ENCODE data around the gene FTO. TPM values are rescaled to one million over a fixed set of nuclear protein-coding genes. Genes with fewer than 3 reads are reported as not detected.

FTO gene
- polyA plus RNA-seq, 1 donor from 2014 or later = 80.1 TPM

GRCh38 chr16:53803998-53804397 lies 100.0 kb downstream of the FTO start:
- Histone ChIP-seq H3K27ac (ENCODE audit: low read length) (no peak overlapping the region), H3K4me3 (ENCODE audit: low read length) (no peak overlapping the region), H3K9ac (ENCODE audit: low read length) (no peak overlapping the region), H2AFZ (ENCODE audit: low read depth, low read length) (no peak overlapping the region), H3K79me2 (replicated peaks; ENCODE audit: insufficient read depth, low read length) (peaks cover 12% of the 10 kb centered on the region), H3K9me3 (ENCODE audit: low read length) (no peaks in the 10 kb centered on the region), H4K20me1 (ENCODE audit: insufficient read depth) (no peaks in the 10 kb centered on the region), H3F3A (ENCODE audit: insufficient read depth, low read length, poor library complexity, severe bottlenecking) (no peaks in the 10 kb centered on the region), H3K4me2 (ENCODE audit: low read length) (no peak overlapping the region), H3K27me3 (ENCODE audit: insufficient read depth, low read depth, low read length) (no peaks in the 10 kb centered on the region), H3K9me2 (ENCODE audit: insufficient read depth, low read length) (no peaks in the 10 kb centered on the region), H3K36me3 (ENCODE audit: insufficient read depth, low read length) (no peaks in the 10 kb centered on the region)
- TF ChIP-seq MXI1 (conservative IDR thresholded peaks at IDR 0.05; ENCODE audit: poor library complexity, severe bottlenecking) = no peak
- no peak for TF ChIP-seq SMC3 (conservative IDR thresholded peaks at IDR 0.05; ENCODE audit: poor library complexity)
- TF ChIP-seq, protein P1, sequence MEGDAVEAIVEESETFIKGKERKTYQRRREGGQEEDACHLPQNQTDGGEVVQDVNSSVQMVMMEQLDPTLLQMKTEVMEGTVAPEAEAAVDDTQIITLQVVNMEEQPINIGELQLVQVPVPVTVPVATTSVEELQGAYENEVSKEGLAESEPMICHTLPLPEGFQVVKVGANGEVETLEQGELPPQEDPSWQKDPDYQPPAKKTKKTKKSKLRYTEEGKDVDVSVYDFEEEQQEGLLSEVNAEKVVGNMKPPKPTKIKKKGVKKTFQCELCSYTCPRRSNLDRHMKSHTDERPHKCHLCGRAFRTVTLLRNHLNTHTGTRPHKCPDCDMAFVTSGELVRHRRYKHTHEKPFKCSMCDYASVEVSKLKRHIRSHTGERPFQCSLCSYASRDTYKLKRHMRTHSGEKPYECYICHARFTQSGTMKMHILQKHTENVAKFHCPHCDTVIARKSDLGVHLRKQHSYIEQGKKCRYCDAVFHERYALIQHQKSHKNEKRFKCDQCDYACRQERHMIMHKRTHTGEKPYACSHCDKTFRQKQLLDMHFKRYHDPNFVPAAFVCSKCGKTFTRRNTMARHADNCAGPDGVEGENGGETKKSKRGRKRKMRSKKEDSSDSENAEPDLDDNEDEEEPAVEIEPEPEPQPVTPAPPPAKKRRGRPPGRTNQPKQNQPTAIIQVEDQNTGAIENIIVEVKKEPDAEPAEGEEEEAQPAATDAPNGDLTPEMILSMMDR (IDR thresholded peaks at IDR 0.05; ENCODE audit: poor library complexity, severe bottlenecking) = no peak
- TF ChIP-seq RAD21 (conservative IDR thresholded peaks at IDR 0.05) = no peak
- TF ChIP-seq REST (IDR thresholded peaks at IDR 0.05; ENCODE audit: borderline replicate concordance) = no peak
- no peak for TF ChIP-seq EZH2 (IDR thresholded peaks at IDR 0.05; ENCODE audit: borderline replicate concordance, insufficient read depth, low read length, poor library complexity, severe bottlenecking)
- no peak for TF ChIP-seq EP300 (conservative IDR thresholded peaks at IDR 0.05; ENCODE audit: poor library complexity, severe bottlenecking)
- no peak for TF ChIP-seq TAF1 (IDR thresholded peaks at IDR 0.05; ENCODE audit: low read depth)
- TF ChIP-seq POLR2AphosphoS5 (IDR thresholded peaks at IDR 0.05) = no peak

DNA sequence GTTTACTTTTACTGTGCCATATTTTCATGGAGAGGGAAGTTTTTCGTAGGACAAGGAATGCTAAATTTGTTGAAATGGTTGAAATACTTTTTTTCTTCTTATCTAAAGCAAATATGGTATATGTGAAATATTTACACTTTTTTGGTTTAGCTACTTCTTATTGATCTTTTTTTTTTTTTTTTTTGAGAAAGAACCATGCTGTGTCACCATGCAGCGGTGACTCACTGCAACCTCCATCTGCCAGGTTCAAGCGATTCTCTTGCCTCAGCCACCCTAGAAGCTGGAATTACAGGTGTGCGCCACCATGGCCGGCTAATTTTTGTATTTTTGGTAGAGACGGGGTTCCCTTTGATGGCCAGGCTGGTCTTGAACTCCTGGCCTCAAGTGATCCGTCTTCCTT lies 100.5 kb downstream of the FTO start:
- no peak overlapping the region for H3K9ac ChIP-seq (ENCODE audit: low read length)
- H3K9me2 ChIP-seq (ENCODE audit: insufficient read depth, low read length) = no peaks in the 10 kb centered on the region
- H3K4me3 ChIP-seq (ENCODE audit: low read length) = no peak overlapping the region
- H3K9me3 ChIP-seq (ENCODE audit: low read length) = no peaks in the 10 kb centered on the region
- no peaks in the 10 kb centered on the region for H3K27me3 ChIP-seq (ENCODE audit: insufficient read depth, low read depth, low read length)
- H3K4me2 ChIP-seq (ENCODE audit: low read length) = no peak overlapping the region
- no peaks in the 10 kb centered on the region for H3F3A ChIP-seq (ENCODE audit: insufficient read depth, low read length, poor library complexity, severe bottlenecking)
- no peaks in the 10 kb centered on the region for H4K20me1 ChIP-seq (ENCODE audit: insufficient read depth)
- H3K36me3 ChIP-seq (ENCODE audit: insufficient read depth, low read length) = no peaks in the 10 kb centered on the region
- no peak overlapping the region for H2AFZ ChIP-seq (ENCODE audit: low read depth, low read length)
- H3K27ac ChIP-seq (ENCODE audit: low read length) = no peak overlapping the region
- peaks cover 9% of the 10 kb centered on the region for H3K79me2 ChIP-seq (replicated peaks; ENCODE audit: insufficient read depth, low read length)
- TF ChIP-seq EZH2 (IDR thresholded peaks at IDR 0.05; ENCODE audit: borderline replicate concordance, insufficient read depth, low read length, poor library complexity, severe bottlenecking) (no peak), REST (IDR thresholded peaks at IDR 0.05; ENCODE audit: borderline replicate concordance) (no peak), POLR2AphosphoS5 (IDR thresholded peaks at IDR 0.05) (no peak), MXI1 (conservative IDR thresholded peaks at IDR 0.05; ENCODE audit: poor library complexity, severe bottlenecking) (no peak), RAD21 (conservative IDR thresholded peaks at IDR 0.05) (no peak), SMC3 (conservative IDR thresholded peaks at IDR 0.05; ENCODE audit: poor library complexity) (no peak), TAF1 (IDR thresholded peaks at IDR 0.05; ENCODE audit: low read depth) (no peak), EP300 (conservative IDR thresholded peaks at IDR 0.05; ENCODE audit: poor library complexity, severe bottlenecking) (no peak)
- TF ChIP-seq, protein P1 (IDR thresholded peaks at IDR 0.05; ENCODE audit: poor library complexity, severe bottlenecking) = no peak

Data from neural cell (in vitro differentiated cells).